Stimulated activated naive CD8-positive, alpha-beta T cell treated with anti-CD3 and anti-CD28 coated beads, Interleukin-15, Interleukin-2, amounts not matched to agents 100 ng/mL and 50 ng/mL, for 24 hours (primary cell): ENCODE measurements around the gene NARS2.

Source experiments
- H3K27ac Mint-ChIP-seq: one replicate; pipeline ENCODE4 v1.8.0; 2021; ENCODE audit warnings: mild to moderate bottlenecking, mixed read lengths
- H3K27me3 Mint-ChIP-seq: one replicate; pipeline ENCODE4 v1.8.0; 2021; ENCODE audit warnings: mixed read lengths
- H3K36me3 Mint-ChIP-seq: one replicate; pipeline ENCODE4 v1.8.0; 2021; ENCODE audit warnings: low read depth, mixed read lengths
- H3K4me1 Mint-ChIP-seq: one replicate; pipeline ENCODE4 v1.8.0; 2021; ENCODE audit warnings: low read depth, mixed read lengths
- H3K4me3 Mint-ChIP-seq: one replicate; pipeline ENCODE4 v1.8.0; 2021; ENCODE audit warnings: mild to moderate bottlenecking, mixed read lengths
- H3K9me3 Mint-ChIP-seq: one replicate; pipeline ENCODE4 v1.8.0; 2021; ENCODE audit warnings: mixed read lengths

Gene NARS2

GRCh38 chr11:78417888-78418583 lies 156.6 kb downstream of the NARS2 start:
- H3K27me3 Mint-ChIP-seq, result peaks cover 34% of the 10 kb centered on the region
- H3K36me3 Mint-ChIP-seq, result no peaks in the 10 kb centered on the region
- H3K4me3 Mint-ChIP-seq, result peak overlapping the region; percentile 79
- H3K4me1 Mint-ChIP-seq, result peaks cover 35% of the 10 kb centered on the region
- peak overlapping the region; percentile 45 for H3K27ac Mint-ChIP-seq
- no peaks in the 10 kb centered on the region for H3K9me3 Mint-ChIP-seq

GRCh38 chr11:78417175-78417887 lies 157.3 kb downstream of the NARS2 start, which contains the start of gene GAB2:
Gene GAB2, minus strand, starts transcription at chr11:78417820. Its CDS starts 100 bp downstream, at chr11:78417720.
- H3K27me3 Mint-ChIP-seq, result peaks cover 34% of the 10 kb centered on the region

GRCh38 chr11:78416285-78417174 lies 158.1 kb downstream of the NARS2 start:
- Mint-ChIP-seq H3K9me3 (no peaks in the 10 kb centered on the region), H3K27ac (peak overlapping the region; percentile 82), H3K4me1 (peaks cover 35% of the 10 kb centered on the region), H3K4me3 (peak overlapping the region; percentile 84), H3K27me3 (peaks cover 34% of the 10 kb centered on the region), H3K36me3 (no peaks in the 10 kb centered on the region)

More at GRCh38 chr11:78417175-78417887, 157.3 kb downstream of the NARS2 start, which contains the start of gene GAB2:
- Mint-ChIP-seq H3K4me1 (peaks cover 35% of the 10 kb centered on the region), H3K9me3 (no peaks in the 10 kb centered on the region), H3K4me3 (peak within 1 kb of the TSS; percentile 84), H3K27ac (peak within 1 kb of the TSS; percentile 82), H3K36me3 (no peaks in the 10 kb centered on the region)

- Mint-ChIP-seq H3K27ac (peak overlapping the region; percentile 7), H3K4me3 (peak overlapping the region; percentile 38)
Measured at GRCh38 chr11:78415338-78415737, 159.3 kb downstream of the NARS2 start.

GRCh38 chr11:78414321-78415051 lies 160.2 kb downstream of the NARS2 start:
- no peak overlapping the region for H3K27ac Mint-ChIP-seq
- H3K36me3 Mint-ChIP-seq, result peaks cover 4% of the 10 kb centered on the region
- peaks cover 5% of the 10 kb centered on the region for H3K9me3 Mint-ChIP-seq
- no peak overlapping the region for H3K4me3 Mint-ChIP-seq
- peaks cover 24% of the 10 kb centered on the region for H3K4me1 Mint-ChIP-seq
- H3K27me3 Mint-ChIP-seq, result peaks cover 24% of the 10 kb centered on the region

More at GRCh38 chr11:78415338-78415737, 159.3 kb downstream of the NARS2 start:
- peaks cover 27% of the 10 kb centered on the region for H3K4me1 Mint-ChIP-seq
- H3K27me3 Mint-ChIP-seq, result peaks cover 30% of the 10 kb centered on the region
- H3K36me3 Mint-ChIP-seq, result no peaks in the 10 kb centered on the region
- no peaks in the 10 kb centered on the region for H3K9me3 Mint-ChIP-seq

- Mint-ChIP-seq H3K9me3 (peaks cover 9% of the 10 kb centered on the region), H3K27me3 (no peaks in the 10 kb centered on the region), H3K27ac (no peak overlapping the region), H3K36me3 (peaks cover 15% of the 10 kb centered on the region), H3K4me3 (no peak overlapping the region), H3K4me1 (peaks cover 15% of the 10 kb centered on the region)
Measured at GRCh38 chr11:78408619-78409018, 166.0 kb downstream of the NARS2 start.

- peaks cover 9% of the 10 kb centered on the region for H3K9me3 Mint-ChIP-seq
- no peak overlapping the region for H3K27ac Mint-ChIP-seq
- H3K27me3 Mint-ChIP-seq, result no peaks in the 10 kb centered on the region
- peaks cover 15% of the 10 kb centered on the region for H3K4me1 Mint-ChIP-seq
- H3K4me3 Mint-ChIP-seq, result no peak overlapping the region
- peaks cover 15% of the 10 kb centered on the region for H3K36me3 Mint-ChIP-seq
Measured at GRCh38 chr11:78406568-78407196, 168.0 kb downstream of the NARS2 start.

GRCh38 chr11:78405805-78406204 lies 168.9 kb downstream of the NARS2 start:
- H3K4me3 Mint-ChIP-seq, result no peak overlapping the region
- H3K4me1 Mint-ChIP-seq, result peaks cover 15% of the 10 kb centered on the region
- H3K27me3 Mint-ChIP-seq, result no peaks in the 10 kb centered on the region
- H3K36me3 Mint-ChIP-seq, result peaks cover 15% of the 10 kb centered on the region
- no peak overlapping the region for H3K27ac Mint-ChIP-seq
- peaks cover 9% of the 10 kb centered on the region for H3K9me3 Mint-ChIP-seq

- Mint-ChIP-seq H3K9me3 (peaks cover 2% of the 10 kb centered on the region), H3K36me3 (peaks cover 10% of the 10 kb centered on the region), H3K27ac (no peak overlapping the region), H3K4me3 (no peak overlapping the region), H3K4me1 (peaks cover 15% of the 10 kb centered on the region), H3K27me3 (no peaks in the 10 kb centered on the region)
Measured at GRCh38 chr11:78403781-78404180, 170.9 kb downstream of the NARS2 start.

- H3K4me1 Mint-ChIP-seq, result peaks cover 13% of the 10 kb centered on the region
- H3K27ac Mint-ChIP-seq, result no peak overlapping the region
- H3K9me3 Mint-ChIP-seq, result no peaks in the 10 kb centered on the region
- H3K27me3 Mint-ChIP-seq, result no peaks in the 10 kb centered on the region
- H3K4me3 Mint-ChIP-seq, result no peak overlapping the region
- H3K36me3 Mint-ChIP-seq, result peaks cover 4% of the 10 kb centered on the region
Measured at GRCh38 chr11:78402847-78403246, 171.8 kb downstream of the NARS2 start.

GRCh38 chr11:78400702-78401101 lies 174.0 kb downstream of the NARS2 start:
- Mint-ChIP-seq H3K27ac (no peak overlapping the region), H3K4me3 (no peak overlapping the region), H3K4me1 (peaks cover 8% of the 10 kb centered on the region), H3K36me3 (no peaks in the 10 kb centered on the region), H3K9me3 (no peaks in the 10 kb centered on the region), H3K27me3 (no peaks in the 10 kb centered on the region)

- H3K36me3 Mint-ChIP-seq, result no peaks in the 10 kb centered on the region
- no peak overlapping the region for H3K27ac Mint-ChIP-seq
- H3K27me3 Mint-ChIP-seq, result no peaks in the 10 kb centered on the region
- peaks cover 8% of the 10 kb centered on the region for H3K4me1 Mint-ChIP-seq
- H3K4me3 Mint-ChIP-seq, result no peak overlapping the region
- H3K9me3 Mint-ChIP-seq, result no peaks in the 10 kb centered on the region
Measured at GRCh38 chr11:78400116-78400515, 174.5 kb downstream of the NARS2 start.

GRCh38 chr11:78399136-78399535 lies 175.5 kb downstream of the NARS2 start:
- H3K27ac Mint-ChIP-seq, result no peak overlapping the region
- H3K27me3 Mint-ChIP-seq, result no peaks in the 10 kb centered on the region
- peaks cover 8% of the 10 kb centered on the region for H3K4me1 Mint-ChIP-seq
- no peak overlapping the region for H3K4me3 Mint-ChIP-seq
- H3K36me3 Mint-ChIP-seq, result no peaks in the 10 kb centered on the region
- no peaks in the 10 kb centered on the region for H3K9me3 Mint-ChIP-seq

GRCh38 chr11:78398715-78399114 lies 175.9 kb downstream of the NARS2 start:
- Mint-ChIP-seq H3K9me3 (no peaks in the 10 kb centered on the region), H3K36me3 (no peaks in the 10 kb centered on the region), H3K4me1 (peaks cover 8% of the 10 kb centered on the region), H3K27me3 (no peaks in the 10 kb centered on the region), H3K4me3 (no peak overlapping the region), H3K27ac (no peak overlapping the region)
